A673 (cell line): Measurements from ENCODE around the gene POTEI. TPM values are rescaled to one million over a fixed set of nuclear protein-coding genes. Genes with fewer than 3 reads are reported as not detected.
"Not testable (repeated sequence)": the region's sequence is repeated elsewhere in the genome, so short reads cannot be mapped to it uniquely, and the experiment has no call there.

Experiments
- Bru-seq: library from RNA; stranded (reverse); fragments of 400-500 nt; gene quantifications from one replicate; lab custom pipeline; 2021; lab: Mats Ljungman, UMichigan
- BruChase-seq, 2 experiments: library from RNA; stranded (reverse); fragments of 400-500 nt; gene quantifications; one replicate each; lab custom pipeline; 2021; lab: Mats Ljungman, UMichigan
- BruUV-seq: library from RNA; stranded (reverse); fragments of 400-500 nt; replicated peaks from 2 replicates; lab custom pipeline; 2021; lab: Mats Ljungman, UMichigan
- CTCF ChIA-PET: fragments of 300-600 bp; sonication (Branson Sonifier 250); formaldehyde crosslinking; loops from one replicate; lab custom pipeline; 2022; ENCODE audit warnings: antibody characterized with exemption; lab: Charles Lee
- POLR2A ChIA-PET: fragments of 300-600 bp; sonication (Branson Sonifier 250); formaldehyde crosslinking; loops from one replicate; lab custom pipeline; 2022; ENCODE audit warnings: antibody characterized with exemption; ENCODE audit not compliant: low non-redundant PET; lab: Charles Lee
- DNase-seq: peaks from one replicate; pipeline ENCODE4 v3.0.0-alpha.2; 2015; ENCODE audit warnings: low spot score
- H3K27ac ChIP-seq: fragments of 200-600 bp; sonication (generic); 2 replicates; pipeline ENCODE4 v1.5.1; 2016; ENCODE audit warnings: mixed run types, low read depth, mild to moderate bottlenecking, mixed read lengths, antibody characterized with exemption, low read length; ENCODE audit not compliant: poor library complexity, severe bottlenecking
- H3K27me3 ChIP-seq: fragments of 200-600 bp; sonication (generic); replicated peaks from 2 replicates; pipeline ENCODE4 v1.6.1; 2017; ENCODE audit warnings: mixed run types, low read depth, mild to moderate bottlenecking, mixed read lengths, antibody characterized with exemption, low read length; ENCODE audit not compliant: insufficient read depth, poor library complexity
- H3K36me3 ChIP-seq: fragments of 200-600 bp; sonication (generic); 2 replicates; pipeline ENCODE4 v1.6.1; 2016; ENCODE audit warnings: mixed run types, mild to moderate bottlenecking, mixed read lengths, antibody characterized with exemption, low read length; ENCODE audit not compliant: insufficient read depth, poor library complexity, severe bottlenecking
- H3K4me1 ChIP-seq: fragments of 200-600 bp; sonication (generic); 2 replicates; pipeline ENCODE4 v1.6.1; 2017; ENCODE audit warnings: mixed run types, mild to moderate bottlenecking, mixed read lengths, antibody characterized with exemption, low read length; ENCODE audit not compliant: insufficient read depth, poor library complexity, severe bottlenecking
- H3K4me3 ChIP-seq: fragments of 200-600 bp; sonication (generic); 2 replicates; pipeline ENCODE4 v1.5.1; 2016; ENCODE audit warnings: low read depth, mixed run types, mild to moderate bottlenecking, mixed read lengths, low read length; ENCODE audit not compliant: poor library complexity, severe bottlenecking
- H3K9me3 ChIP-seq: fragments of 200-600 bp; sonication (generic); 2 replicates; pipeline ENCODE4 v1.6.1; 2016; ENCODE audit warnings: mixed run types, low read depth, mild to moderate bottlenecking, mixed read lengths, antibody characterized with exemption, low read length; ENCODE audit not compliant: poor library complexity, severe bottlenecking
- intact Hi-C: fragments of 100-400 bp; cut with micrococcal nuclease; formaldehyde crosslinking; loops from one replicate; pipeline ENCODE4 v1.10.0; 2022; ENCODE audit not compliant: unreplicated experiment
- long read RNA-seq: library from polyadenylated mRNA; stranded (forward); transcript quantifications from one replicate; pipeline ENCODE4 v2.0.0, GENCODE V29; 2022
- total RNA-seq: library from RNA; stranded (reverse); gene quantifications from 2 replicates; pipeline ENCODE4 v1.2.3, GENCODE V29; 2021

The POTEI gene
- total RNA-seq (not detected in 2 replicates), Bru-seq, nascent RNA (not detected), BruChase-seq, experiment 1, labeled RNA remaining after a 2-hour chase (percentile 2 among the genes with signal in this experiment), BruChase-seq, experiment 2, labeled RNA remaining after a 6-hour chase (not detected)
- long read RNA-seq: 0 reads

DNA sequence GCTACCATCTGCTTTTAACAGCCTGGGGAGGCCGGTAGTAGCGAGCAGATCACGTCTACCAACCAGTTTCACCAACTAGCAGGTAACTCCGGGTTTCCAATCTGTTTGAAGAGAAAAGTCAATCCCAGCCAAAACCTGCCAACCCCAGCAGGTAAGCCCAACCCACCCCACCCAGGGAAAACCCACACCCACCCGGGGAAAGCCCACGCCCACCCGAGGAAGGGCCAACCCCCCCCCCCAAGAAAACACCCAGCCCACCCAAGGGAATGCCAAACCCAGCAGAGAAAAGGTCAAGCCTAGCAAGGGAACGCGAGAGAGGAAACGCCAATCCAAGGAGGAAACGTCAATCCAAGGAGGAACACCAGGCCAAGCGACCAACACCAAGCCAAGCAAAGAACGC, at the start of gene POTEI:
TSS of gene POTEI (minus strand) at position 101 of the 400 bp plus-strand sequence. CDS start at position 8, 93 bp downstream.
- H3K27ac ChIP-seq, intact Hi-C loops, DNase-seq, CTCF ChIA-PET, BruUV-seq, H3K36me3 ChIP-seq, POLR2A ChIA-PET, H3K27me3 ChIP-seq, H3K9me3 ChIP-seq, H3K4me1 ChIP-seq, H3K4me3 ChIP-seq: not testable (repeated sequence)

GRCh38 chr2:130556441-130556840, 47.3 kb upstream of the POTEI start:
- H3K36me3 ChIP-seq, CTCF ChIA-PET, POLR2A ChIA-PET, H3K27me3 ChIP-seq, BruUV-seq, intact Hi-C loops, H3K9me3 ChIP-seq, DNase-seq, H3K4me1 ChIP-seq, H3K27ac ChIP-seq, H3K4me3 ChIP-seq: not testable (repeated sequence)

- H3K27ac ChIP-seq, H3K36me3 ChIP-seq, H3K4me3 ChIP-seq, H3K4me1 ChIP-seq, intact Hi-C loops, H3K27me3 ChIP-seq, CTCF ChIA-PET, DNase-seq, H3K9me3 ChIP-seq, BruUV-seq, POLR2A ChIA-PET: not testable (repeated sequence)
Observed at GRCh38 chr2:130554178-130554577, 45.0 kb upstream of the POTEI start.

DNA sequence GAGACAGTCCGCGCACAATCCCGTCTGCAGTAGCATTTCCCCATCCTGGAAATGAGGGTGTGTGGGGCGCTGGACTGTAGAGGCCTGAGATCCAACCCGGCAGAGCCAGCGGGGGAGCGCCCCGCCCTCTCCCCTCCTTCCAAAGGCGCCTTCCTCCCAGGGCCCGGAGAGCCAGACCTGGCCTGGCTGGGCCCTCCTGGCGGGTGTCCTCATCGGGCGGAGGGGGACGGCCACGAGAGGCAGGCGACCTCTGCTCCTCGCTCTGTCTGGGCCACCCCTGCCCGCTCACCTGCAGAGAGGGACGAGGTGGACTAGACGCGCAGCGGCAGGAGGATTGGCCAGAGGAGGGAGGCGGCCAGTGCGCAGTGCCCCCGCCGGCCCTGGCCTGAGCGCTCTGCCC, 40.3 kb upstream of the POTEI start:
- H3K27ac ChIP-seq, H3K36me3 ChIP-seq, H3K4me1 ChIP-seq, CTCF ChIA-PET, DNase-seq, intact Hi-C loops, BruUV-seq, H3K9me3 ChIP-seq, H3K4me3 ChIP-seq, POLR2A ChIA-PET, H3K27me3 ChIP-seq: not testable (repeated sequence)

DNA sequence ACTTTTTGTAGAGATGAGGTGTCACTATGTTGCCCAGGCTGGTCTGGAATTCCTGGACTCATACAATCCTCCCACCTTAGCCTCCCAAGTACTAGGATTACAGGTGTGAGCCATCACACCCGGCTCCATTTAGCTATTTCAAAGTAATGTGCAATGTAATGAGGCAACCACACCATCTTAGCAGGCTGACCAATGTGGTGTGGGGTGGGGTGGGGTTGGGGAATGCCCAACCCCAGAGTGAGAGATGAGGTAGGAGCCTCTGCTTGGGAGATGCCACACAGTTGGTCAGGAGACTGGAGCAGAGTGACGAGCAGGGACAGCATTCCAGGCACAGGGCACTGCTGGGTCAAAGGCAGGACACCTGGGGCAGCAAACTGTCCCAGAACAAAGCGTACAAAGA, 39.3 kb upstream of the POTEI start:
- DNase-seq, H3K36me3 ChIP-seq, H3K9me3 ChIP-seq, POLR2A ChIA-PET, intact Hi-C loops, BruUV-seq, H3K27ac ChIP-seq, H3K4me3 ChIP-seq, H3K27me3 ChIP-seq, H3K4me1 ChIP-seq, CTCF ChIA-PET: not testable (repeated sequence)

- DNase-seq, intact Hi-C loops, H3K27me3 ChIP-seq, H3K4me3 ChIP-seq, H3K27ac ChIP-seq, H3K4me1 ChIP-seq, BruUV-seq, POLR2A ChIA-PET, H3K36me3 ChIP-seq, H3K9me3 ChIP-seq, CTCF ChIA-PET: not testable (repeated sequence)
Observed at GRCh38 chr2:130544978-130545377, 35.9 kb upstream of the POTEI start.

- intact Hi-C loops, H3K9me3 ChIP-seq, H3K36me3 ChIP-seq, H3K27ac ChIP-seq, CTCF ChIA-PET, DNase-seq, BruUV-seq, H3K4me3 ChIP-seq, H3K27me3 ChIP-seq, POLR2A ChIA-PET, H3K4me1 ChIP-seq: not testable (repeated sequence)
Observed at GRCh38 chr2:130543785-130544528, 34.8 kb upstream of the POTEI start.
